Right ventricle myocardium inferior (tissue), 1 donor: Measurements from ENCODE around the gene RETREG3. TPM values are rescaled to one million over a fixed set of nuclear protein-coding genes. Genes with fewer than 3 reads are reported as not detected.
"Not testable (repeated sequence)": the region's sequence is repeated elsewhere in the genome, so short reads cannot be mapped to it uniquely, and the experiment has no call there.

Experiments used
- ATAC-seq: fragments of 200-7000 bp; cut with Tn5 transposase; one replicate; pipeline ENCODE4 v1.9.1; 2020; ENCODE audit warnings: mild to moderate bottlenecking, moderate library complexity
- DNase-seq: peaks from one replicate; pipeline ENCODE4 v3.0.0; 2021; ENCODE audit errors: missing footprints
- intact Hi-C: fragments of 100-400 bp; cut with DNase I; formaldehyde crosslinking; loops from one replicate; pipeline ENCODE4 v1.11.0; 2022
- long read RNA-seq: library from polyadenylated mRNA; unstranded; transcript quantifications from one replicate; pipeline ENCODE4 v2.0.0, GENCODE V29; 2021
- total RNA-seq: library from RNA; stranded (reverse); fragmentation: NEBNext Ultra II Directional; extraction: Animal tissue kit (Norgen Biotek cat#: 25700); gene quantifications from one replicate; pipeline ENCODE4 v1.2.1, GENCODE V29; 2021
- donor health status: DM: no; HTN: yes; CAD: no; lungs with severe emphysema.

RETREG3 gene, protein sequence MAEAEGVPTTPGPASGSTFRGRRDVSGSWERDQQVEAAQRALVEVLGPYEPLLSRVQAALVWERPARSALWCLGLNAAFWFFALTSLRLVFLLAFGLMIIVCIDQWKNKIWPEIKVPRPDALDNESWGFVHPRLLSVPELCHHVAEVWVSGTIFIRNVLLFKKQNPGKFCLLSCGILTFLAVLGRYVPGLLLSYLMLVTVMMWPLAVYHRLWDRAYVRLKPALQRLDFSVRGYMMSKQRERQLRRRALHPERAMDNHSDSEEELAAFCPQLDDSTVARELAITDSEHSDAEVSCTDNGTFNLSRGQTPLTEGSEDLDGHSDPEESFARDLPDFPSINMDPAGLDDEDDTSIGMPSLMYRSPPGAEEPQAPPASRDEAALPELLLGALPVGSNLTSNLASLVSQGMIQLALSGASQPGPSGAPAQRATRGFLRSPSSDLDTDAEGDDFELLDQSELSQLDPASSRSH
- 22.5 TPM for total RNA-seq
- long read RNA-seq, transcript RETREG3-201 (9 exons, 3,759 nt) = major isoform, 10 of 18 reads
- long read RNA-seq, partial matches to known transcripts = 1 of 18 reads
- long read RNA-seq, other reads (novel, unspliced or antisense) = 5 of 18 reads

DNA sequence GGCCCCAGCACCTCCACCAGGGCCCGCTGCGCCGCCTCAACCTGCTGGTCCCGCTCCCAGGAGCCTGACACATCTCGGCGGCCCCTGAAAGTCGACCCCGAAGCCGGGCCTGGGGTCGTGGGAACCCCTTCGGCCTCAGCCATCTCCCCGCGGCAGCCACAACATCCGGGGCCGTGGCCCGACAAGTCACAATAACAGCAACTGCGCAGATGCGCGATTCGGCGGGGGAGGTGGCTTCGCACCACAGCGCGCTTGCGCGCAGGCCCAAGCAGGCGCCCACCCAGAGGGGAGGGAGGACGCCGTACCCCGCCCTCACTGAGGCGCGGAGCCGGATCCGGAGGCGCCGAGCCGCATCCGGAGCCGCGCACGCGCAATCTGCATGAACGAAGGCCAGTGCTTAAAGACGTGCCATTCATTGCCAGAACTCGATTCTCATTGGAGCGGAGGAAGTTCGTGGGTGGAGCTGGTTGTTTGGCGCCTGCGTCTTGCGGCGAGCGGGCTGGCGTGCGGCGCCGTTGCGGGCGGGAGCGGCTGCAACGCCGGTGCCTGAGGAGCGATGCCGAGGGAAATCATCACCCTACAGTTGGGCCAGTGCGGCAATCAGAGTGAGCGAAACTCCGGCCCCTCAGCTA is at the start of gene RETREG3, which contains the start of gene TUBG1:
Gene RETREG3, minus strand, starts transcription at position 193 of the 632 bp plus-strand sequence. Its CDS starts 50 bp downstream, at position 143.
Gene TUBG1, plus strand, starts transcription at position 502 of the 632 bp plus-strand sequence. Its CDS starts 55 bp downstream, at position 557.
- peak; percentile 100 for DNase-seq
- ATAC-seq = peak; percentile 99
- intact Hi-C loops = loop anchor here (2.0 to 5.0 kb wide), 2 partner anchors 42 to 70 kb away; partner anchors contain the start of gene MLX

DNA sequence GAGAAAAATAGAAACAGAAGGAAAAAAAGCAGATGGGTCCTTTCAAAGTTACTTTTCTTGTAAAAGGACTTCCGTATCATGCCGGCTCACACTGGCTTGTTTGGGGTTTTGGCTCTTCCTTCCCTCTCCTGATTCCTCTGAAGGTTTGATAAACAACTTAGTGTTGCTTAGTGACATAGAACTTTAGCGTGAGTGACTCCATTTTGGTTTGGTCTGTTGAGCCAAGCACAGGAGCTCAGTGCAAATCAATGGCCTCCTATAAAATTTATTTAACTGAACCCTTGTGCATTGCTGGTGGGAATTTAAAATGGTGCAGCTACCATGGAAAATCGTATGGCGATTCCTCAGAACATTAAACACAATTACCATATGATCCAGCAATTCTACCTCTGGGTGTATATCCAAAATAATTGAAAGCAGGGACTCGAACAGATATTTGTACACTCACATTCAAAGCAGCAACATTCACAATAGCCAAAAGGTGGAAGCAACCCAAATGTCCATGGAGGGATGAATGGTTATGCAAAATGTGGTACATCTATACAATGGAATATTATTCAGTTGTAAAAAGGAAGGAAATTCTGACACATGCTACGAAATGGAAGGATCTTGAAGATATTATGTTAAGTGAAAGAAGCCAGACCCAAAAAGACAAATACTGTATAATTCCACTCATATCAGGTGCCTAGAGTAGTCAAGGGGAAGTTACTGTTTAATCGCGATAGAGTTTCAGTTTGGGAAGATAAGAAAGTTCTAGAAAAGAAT is 48.8 kb upstream of the RETREG3 start:
- no peak for ATAC-seq
- no peak for DNase-seq
- intact Hi-C loops = no loop called here

DNA sequence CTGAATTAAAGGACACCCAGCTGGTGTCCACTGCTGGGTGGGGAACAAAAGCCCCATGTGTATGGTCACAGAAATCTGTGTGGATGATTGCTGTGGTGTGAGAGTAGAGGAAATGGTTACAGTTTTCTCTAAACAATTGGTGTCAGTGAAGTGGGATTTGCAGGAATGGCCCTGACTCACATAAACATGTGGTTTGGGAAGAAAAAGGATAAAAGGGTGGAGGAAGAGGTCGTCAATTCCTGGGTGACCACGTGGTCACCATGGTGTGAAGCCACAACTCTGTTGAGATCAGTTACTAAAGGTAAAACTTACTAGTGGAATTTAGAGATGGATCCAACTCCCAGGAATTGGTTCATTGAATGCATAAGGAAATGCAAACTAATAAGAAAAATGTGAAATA is 46.4 kb upstream of the RETREG3 start:
- intact Hi-C loops = no loop called here
- DNase-seq = no peak
- ATAC-seq = no peak

DNA sequence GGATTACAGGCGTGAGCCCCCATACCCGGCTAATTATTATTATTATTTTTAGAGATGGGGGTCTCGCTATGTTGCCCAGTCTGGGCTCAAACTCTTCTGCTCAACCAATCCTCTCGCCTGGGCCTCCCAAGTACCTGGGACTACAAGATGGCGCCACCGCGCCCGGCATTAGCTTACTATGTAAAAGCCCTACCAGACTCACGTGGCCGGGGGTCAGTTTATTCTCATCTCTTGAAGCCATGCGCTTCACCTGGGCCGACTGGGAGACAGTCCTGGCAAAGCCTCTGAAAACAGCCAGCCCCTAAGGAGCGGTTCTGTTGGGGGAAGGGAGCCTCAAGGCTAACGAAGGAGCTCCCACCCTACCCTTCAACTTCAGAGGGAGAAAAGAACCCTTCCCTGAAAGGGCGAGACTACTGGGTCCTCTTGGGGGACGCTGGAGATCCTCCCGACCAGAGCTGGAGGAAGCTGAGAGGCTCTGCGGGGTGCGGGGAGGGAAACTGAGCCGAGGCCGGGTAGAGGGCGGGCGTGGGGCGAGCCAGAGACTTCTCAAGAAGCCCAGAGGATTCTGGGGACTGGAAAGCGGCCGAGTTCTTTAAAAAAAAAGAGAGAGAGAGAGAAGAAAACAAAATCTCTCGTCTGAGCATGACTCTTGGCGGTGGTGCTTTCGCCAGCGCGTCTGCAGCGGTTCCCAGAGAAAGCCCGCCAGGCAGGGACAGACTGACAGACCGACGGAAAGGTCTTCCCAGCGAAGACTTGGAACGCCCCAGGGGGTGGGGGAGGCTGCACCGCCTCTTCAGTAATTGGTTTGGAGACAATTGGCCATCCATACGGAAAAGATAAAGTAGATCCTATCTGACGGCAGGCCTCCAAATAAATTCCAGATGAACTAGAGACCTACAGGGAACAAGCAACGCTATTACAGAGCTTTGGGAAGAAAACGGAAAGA is 44.3 kb upstream of the RETREG3 start:
- ATAC-seq (peak; percentile 88), DNase-seq (peak; percentile 85)
- intact Hi-C loops = no loop called here

DNA sequence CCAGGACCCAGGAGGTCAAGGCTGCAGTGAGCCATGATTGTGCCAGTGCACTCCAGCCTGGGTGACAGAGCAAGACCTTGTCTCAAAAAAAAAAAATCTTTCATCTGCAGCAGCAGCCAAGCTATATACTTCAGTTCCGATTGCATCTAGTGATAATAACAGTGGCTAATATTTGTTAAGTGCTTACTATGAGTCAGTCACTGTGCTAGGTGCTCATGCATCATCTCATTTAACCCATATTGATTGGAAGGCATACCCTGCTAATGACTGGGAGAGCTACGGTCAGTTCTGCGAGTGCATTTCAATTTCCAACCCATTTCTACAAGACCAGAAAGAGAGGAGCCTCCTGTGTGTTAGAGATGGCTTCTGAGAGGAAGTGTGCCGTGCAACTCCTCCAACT is 42.2 kb upstream of the RETREG3 start:
- intact Hi-C loops = no loop called here
- ATAC-seq (no peak), DNase-seq (no peak)

DNA sequence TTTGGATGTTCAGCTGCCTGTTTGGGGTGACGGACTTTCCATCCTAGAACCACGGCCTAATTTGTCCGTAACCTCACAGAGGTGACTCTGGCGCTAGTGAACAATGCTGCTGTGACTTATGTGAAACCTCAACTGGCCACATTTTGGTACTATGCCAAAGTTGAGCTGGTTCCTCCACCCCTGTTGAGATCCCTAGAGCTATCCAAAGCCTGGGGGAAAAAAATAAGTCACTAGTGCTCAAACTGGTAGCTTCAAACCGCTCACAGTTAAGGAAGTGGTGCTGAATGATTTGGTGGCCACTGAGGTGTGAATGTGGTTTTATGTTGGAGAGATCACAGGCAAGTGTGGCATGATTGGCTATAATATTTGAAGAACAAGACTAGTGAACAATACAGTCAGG is 38.6 kb upstream of the RETREG3 start:
- no peak for DNase-seq
- intact Hi-C loops = no loop called here
- ATAC-seq = no peak

DNA sequence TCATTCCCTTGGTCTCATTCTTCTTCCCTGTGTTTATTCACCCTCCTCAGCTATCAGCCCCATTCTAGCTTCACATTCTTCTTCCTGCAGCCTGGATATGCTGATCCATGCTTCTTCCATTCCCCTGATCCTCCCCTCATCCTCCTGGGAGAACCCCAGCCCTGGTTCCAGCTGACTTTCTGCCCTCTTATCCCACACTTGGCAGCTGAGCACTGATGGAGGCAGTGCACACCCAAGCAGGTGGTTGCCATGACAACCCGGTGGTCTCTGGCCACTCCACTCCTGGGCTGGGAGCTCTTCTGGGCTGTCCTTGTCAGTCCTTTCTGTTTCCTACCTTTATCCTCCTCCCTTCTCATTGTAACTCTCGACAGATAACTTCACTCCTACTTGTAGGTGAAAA is 33.2 kb upstream of the RETREG3 start:
- ATAC-seq = no peak
- no peak for DNase-seq
- intact Hi-C loops = no loop called here

DNA sequence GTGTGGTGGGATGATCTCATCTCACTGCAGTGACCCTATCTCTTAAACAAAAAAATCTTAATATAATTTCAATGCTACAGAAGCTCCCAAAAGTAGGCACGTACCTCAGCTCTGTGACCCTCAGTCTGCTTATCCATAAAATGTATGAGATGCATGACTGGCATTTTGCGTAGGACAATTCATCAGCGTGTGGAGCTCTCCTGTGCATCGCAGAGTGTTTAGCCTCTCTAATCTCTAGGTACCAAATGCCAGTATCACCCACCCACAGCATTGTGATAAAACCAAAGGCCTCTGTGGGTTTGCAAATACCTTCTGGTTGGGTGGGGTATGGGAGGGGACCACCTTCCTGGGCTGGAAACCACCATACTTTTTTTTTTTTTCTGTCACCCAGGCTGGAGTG is 30.9 kb upstream of the RETREG3 start:
- intact Hi-C loops = no loop called here
- DNase-seq = no peak
- ATAC-seq = no peak

DNA sequence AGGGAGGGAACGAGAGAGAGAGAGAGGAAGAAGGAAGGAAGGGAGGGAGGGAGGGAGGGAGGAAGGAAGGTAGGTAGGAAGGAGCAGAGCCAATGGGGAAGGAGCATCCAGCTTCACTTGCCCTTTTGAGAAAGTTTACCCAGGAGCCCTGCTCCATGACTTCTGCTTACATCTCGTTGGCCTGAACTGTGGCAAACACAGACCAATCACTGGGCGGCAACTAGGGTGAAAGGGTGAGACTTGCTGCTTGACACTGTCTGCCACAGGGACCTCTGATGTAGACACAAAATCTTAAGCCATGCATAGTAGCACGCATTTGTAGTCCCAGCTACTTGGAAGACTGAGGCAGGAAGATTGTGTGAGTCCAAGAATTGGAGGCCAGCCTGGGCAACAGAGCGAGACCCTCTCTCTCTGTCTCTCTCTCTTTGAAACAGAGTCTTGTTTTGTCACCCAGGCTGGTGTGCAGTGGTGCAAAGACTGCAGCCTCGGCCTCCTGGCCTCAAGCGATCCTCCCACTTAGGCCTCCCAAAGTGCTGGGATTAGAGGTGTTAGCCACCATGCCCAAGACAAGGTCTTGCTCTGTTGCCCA is 30.4 kb upstream of the RETREG3 start:
- no peak for ATAC-seq
- DNase-seq = no peak
- intact Hi-C loops = no loop called here

DNA sequence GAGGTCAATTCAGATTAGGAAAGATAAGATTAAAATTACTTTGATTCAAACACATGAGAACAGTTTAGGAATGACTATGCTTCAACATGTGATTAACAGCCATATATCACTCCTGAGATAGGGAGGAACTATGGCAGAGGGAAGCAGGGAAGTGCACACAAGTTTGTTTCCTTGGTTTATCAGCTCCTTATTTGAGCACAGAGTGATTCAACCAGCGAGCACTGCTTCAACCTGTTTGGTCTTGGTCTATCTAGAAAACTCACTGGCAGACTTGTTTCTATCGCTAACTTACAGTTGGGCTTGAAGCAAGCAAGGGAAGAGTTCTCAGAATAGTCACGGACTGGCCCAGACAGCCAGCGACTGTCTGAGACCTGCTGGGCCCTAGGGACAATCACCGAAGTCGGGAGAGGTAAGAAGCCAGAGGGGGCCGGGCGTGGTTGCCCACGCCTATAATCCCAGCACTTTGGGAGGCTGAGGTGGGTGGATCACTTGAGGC is 23.8 kb upstream of the RETREG3 start:
- intact Hi-C loops = no loop called here
- ATAC-seq = no peak
- DNase-seq = no peak

DNA sequence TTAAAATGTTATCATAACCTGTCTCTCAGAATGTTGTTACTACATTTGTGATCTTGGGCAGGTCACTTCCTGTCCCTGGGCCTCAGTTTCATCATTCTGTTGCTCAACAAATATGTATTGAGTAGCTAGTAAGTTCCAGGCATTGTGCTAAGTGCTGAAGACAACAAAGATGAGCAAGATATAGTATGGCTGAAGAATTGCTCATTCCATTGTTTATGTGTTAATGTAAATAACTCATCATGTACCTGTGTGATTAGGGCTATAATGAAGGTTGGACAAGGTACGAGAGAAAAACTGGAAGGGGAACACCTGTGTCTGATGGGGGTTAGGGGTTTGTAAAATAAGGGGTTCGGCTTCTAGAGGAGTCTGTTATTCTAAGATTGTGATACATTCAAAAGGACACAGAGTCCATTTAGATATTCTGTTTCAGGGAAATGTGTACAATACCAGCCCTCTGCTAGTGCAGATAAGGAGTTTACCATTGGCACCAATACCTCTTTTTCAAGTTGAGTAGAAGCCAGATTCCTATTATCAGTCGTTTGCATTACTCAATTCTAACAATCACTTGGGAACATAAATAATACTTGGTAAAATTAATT is 20.3 kb upstream of the RETREG3 start:
- ATAC-seq (no peak), DNase-seq (no peak)
- intact Hi-C loops = no loop called here

DNA sequence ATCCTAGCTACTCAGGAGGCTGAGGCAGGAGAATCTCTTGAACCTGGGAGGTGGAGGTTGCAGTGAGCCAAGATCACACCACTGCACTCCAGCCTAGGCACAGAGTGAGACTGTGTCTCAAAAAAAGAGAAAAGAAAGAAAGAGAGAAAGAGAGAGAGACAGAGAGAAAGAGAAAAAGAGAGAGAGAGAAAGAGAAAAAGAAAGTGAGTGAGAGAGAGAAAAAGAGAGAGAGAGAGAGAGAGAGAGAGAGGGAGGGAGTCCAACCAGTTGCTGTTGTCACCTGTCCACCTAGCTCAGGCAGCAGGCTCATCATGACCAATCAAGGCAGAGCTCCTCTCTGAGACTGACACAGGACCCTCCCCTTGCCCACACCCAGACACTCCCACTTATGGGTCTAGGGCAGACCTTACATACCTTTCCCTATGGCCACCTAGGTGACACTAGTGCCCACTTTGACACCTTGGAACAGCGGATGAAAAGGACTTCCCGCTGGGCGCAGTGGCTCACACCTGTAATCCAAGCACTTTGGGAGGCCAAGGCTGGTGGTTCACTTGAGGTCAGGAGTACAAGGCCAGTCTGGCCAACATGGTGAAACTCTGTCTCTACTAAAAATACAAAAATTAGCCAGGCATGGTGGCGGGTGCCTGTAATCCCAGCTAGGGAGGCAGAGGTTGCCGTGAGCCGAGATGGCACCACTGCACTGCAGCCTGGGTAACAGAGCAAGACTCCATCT is 18.0 kb upstream of the RETREG3 start:
- DNase-seq, ATAC-seq, intact Hi-C loops: not testable (repeated sequence)

DNA sequence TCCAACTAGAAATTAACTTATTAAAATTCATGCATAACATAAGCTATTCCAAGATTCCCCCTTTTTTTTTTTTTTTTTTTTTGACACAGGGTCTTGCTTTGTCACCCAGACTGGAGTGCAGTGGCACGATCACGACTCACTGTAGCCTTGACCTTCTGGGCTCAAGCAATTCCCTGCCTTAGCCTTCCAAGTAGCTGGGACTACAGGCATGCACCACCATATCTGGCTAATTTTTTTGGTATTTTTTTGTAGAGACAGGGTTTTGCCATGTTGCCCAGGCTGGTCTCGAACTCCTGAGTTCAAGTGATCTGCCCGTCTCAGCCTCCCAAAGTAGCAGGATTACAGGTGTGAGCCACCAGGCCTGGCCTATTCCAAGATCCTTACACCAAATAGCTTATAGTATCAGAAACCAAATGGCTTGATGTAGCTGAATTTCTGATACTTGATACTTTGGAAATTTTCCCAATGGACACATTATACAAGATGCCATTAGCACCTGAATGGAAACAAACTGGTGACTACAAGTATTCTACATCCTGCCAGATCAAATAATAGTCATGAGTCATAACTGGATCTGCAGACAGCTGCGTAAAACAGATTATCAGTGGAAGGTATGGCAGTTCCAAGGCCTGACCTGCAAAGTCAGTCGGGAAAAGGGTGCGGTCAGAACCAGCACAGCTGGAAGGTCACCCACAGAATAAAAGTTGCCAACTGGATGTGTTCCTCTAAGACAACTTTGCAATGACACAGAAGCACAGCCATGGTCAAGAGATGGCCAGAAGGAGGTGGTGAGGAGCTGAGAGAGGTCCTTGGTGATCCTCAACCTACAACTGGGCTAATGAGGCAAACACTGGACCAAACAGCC is 14.8 kb upstream of the RETREG3 start:
- DNase-seq = no peak
- intact Hi-C loops = no loop called here
- no peak for ATAC-seq

DNA sequence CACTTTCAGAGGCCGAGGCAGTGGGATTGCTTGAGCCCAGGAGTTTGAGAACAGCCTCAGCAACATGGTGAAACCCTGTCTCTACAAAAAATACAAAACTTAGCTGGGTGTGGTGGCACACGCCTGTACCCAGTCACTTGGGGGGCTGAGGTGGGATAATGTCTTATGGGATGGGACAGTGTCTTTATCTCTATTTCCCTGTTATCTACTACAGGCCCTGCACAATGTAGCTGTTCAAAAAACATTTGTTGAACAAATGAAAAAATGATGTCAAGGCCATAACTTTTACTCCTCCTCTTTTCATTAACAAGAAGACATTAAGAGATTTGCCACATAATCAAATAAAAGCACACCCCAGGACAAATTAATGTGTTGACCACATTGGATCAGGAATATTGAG is 14.1 kb upstream of the RETREG3 start:
- intact Hi-C loops = no loop called here
- ATAC-seq = no peak
- no peak for DNase-seq

DNA sequence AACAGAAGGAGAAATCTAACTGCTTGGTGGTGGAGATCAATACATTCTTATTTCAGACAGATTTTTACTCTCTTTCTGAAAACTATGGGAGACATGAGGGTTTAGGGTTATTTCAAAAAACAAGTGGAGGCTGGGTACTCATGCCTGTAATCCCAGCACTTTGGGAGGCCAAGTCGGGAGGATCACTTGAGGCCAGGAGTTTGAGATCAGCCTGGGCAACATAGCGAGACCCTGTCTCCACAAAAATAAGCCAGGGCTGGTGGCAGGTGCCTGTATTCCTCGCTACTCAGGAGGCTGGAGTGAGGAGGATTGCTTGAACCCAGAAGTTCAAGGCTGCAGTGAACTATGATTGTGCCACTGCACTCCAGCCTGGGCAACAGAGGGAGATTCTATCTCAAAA is 12.8 kb upstream of the RETREG3 start:
- DNase-seq, intact Hi-C loops: not testable (repeated sequence)

More for the DNA sequence above, 12.8 kb upstream of the RETREG3 start:
- ATAC-seq = not testable (repeated sequence)
